GM04503 (cell line): ENCODE measurements around the gene SLC22A23.
"Not testable (repeated sequence)": the region's sequence is repeated elsewhere in the genome, so short reads cannot be mapped to it uniquely, and the experiment has no call there.

ENCODE experiments used
- DNase-seq: peaks from one replicate; pipeline ENCODE4 v3.0.0-alpha.2; 2012; ENCODE audit warnings: low read depth

The SLC22A23 gene

GRCh38 chr6:3384241-3385143, 72.4 kb downstream of the SLC22A23 start:
- no peak for DNase-seq

GRCh38 chr6:3383525-3383924, 73.3 kb downstream of the SLC22A23 start:
- DNase-seq = no peak

GRCh38 chr6:3382326-3383279, 74.2 kb downstream of the SLC22A23 start:
- DNase-seq = no peak

- no peak for DNase-seq
Measured at GRCh38 chr6:3381233-3381921, 75.5 kb downstream of the SLC22A23 start.

GRCh38 chr6:3380344-3381232, 76.3 kb downstream of the SLC22A23 start:
- DNase-seq = no peak

GRCh38 chr6:3379482-3380060, 77.3 kb downstream of the SLC22A23 start:
- no peak for DNase-seq

- DNase-seq = not testable (repeated sequence)
Measured at GRCh38 chr6:3378808-3379207, 78.0 kb downstream of the SLC22A23 start.

- DNase-seq = not testable (repeated sequence)
Measured at GRCh38 chr6:3378398-3378782, 78.5 kb downstream of the SLC22A23 start.

GRCh38 chr6:3377536-3378397, 79.1 kb downstream of the SLC22A23 start:
- no peak for DNase-seq

GRCh38 chr6:3376893-3377535, 79.8 kb downstream of the SLC22A23 start:
- no peak for DNase-seq

GRCh38 chr6:3376064-3376463, 80.8 kb downstream of the SLC22A23 start:
- no peak for DNase-seq

GRCh38 chr6:3373597-3374203, 83.2 kb downstream of the SLC22A23 start:
- no peak for DNase-seq

- DNase-seq = no peak
Measured at GRCh38 chr6:3372912-3373554, 83.8 kb downstream of the SLC22A23 start.

- no peak for DNase-seq
Measured at GRCh38 chr6:3372184-3372846, 84.5 kb downstream of the SLC22A23 start.

GRCh38 chr6:3371222-3371949, 85.5 kb downstream of the SLC22A23 start:
- no peak for DNase-seq

- no peak for DNase-seq
Measured at GRCh38 chr6:3370361-3371221, 86.3 kb downstream of the SLC22A23 start.
